AG04450 (cell line): Measurements from ENCODE around the gene IGFBP6. TPM values are rescaled to one million over a fixed set of nuclear protein-coding genes. Genes with fewer than 3 reads are reported as not detected.

ENCODE experiments used
- CTCF ChIA-PET: fragments of 300-600, 350-600 bp; formaldehyde crosslinking; extraction: SDS; loops from one replicate; lab custom pipeline; 2022; ENCODE audit warnings: antibody characterized with exemption, inconsistent platforms; lab: Charles Lee
- POLR2A ChIA-PET: fragments of 350-600 bp; formaldehyde crosslinking; extraction: SDS; loops from one replicate; lab custom pipeline; 2021; ENCODE audit warnings: antibody characterized with exemption, inconsistent platforms; lab: Yijun Ruan, JAX
- DNase-seq: peaks from one replicate; pipeline ENCODE4 v3.0.0-alpha.2; 2011; ENCODE audit warnings: low read depth, low spot score
- H3K27ac ChIP-seq: one replicate; pipeline ENCODE4 v1.5.1; 2012; ENCODE audit warnings: low read depth, low read length, control low read depth
- H3K27me3 ChIP-seq: one replicate; pipeline ENCODE4 v1.6.0; 2012; ENCODE audit warnings: low read length; ENCODE audit not compliant: control insufficient read depth, insufficient read depth
- H3K4me3 ChIP-seq: 2 replicates; pipeline ENCODE4 v1.5.1; 2011; ENCODE audit warnings: mild to moderate bottlenecking, low read depth, low read length, control low read depth
- H3K9me3 ChIP-seq: 2 replicates; pipeline ENCODE4 v1.5.1; 2012; ENCODE audit warnings: low read length; ENCODE audit not compliant: control insufficient read depth, insufficient read depth
- CTCF ChIP-seq: IDR thresholded peaks from 2 replicates; pipeline ENCODE4 v1.5.1; 2011; ENCODE audit warnings: low read depth, low read length, control low read depth, inconsistent platforms
- polyA plus RNA-seq: library from polyadenylated mRNA; depleted of rRNA; stranded (reverse); fragments of >200 nt; gene quantifications from 2 replicates; pipeline ENCODE4 v1.2.3, GENCODE V29; 2011; rRNA removed
- small RNA-seq: library from RNA; depleted of rRNA; stranded (forward); fragments of <200 nt; gene quantifications from one replicate; pipeline ENCODE3, GENCODE V24; 2012; ENCODE audit warnings: low read depth; ENCODE audit not compliant: insufficient read length

The IGFBP6 gene
- polyA plus RNA-seq, 1 experiment: 182 TPM

GRCh38 chr12:53145383-53146260, 48.2 kb downstream of the IGFBP6 start:
- Histone ChIP-seq H3K4me3 (no peak overlapping the region), H3K9me3 (no peaks in the 10 kb centered on the region), H3K27me3 (no peaks in the 10 kb centered on the region), H3K27ac (no peak overlapping the region)
- no peak for DNase-seq
- no peak for TF ChIP-seq CTCF
- CTCF ChIA-PET: interaction anchor here (1.1 to 1.4 kb wide), 2 partner anchors 14 to 46 kb away, joined by 3 to 4 read pairs; no protein-coding TSS in a partner anchor
- POLR2A ChIA-PET: interaction anchor here (0.6 kb wide), 2 partner anchors 78 to 1055 kb away, joined by 3 to 7 read pairs; no protein-coding TSS in a partner anchor

GRCh38 chr12:53147181-53147580, 49.7 kb downstream of the IGFBP6 start:
- Histone ChIP-seq H3K4me3 (no peak overlapping the region), H3K9me3 (no peaks in the 10 kb centered on the region), H3K27ac (no peak overlapping the region), H3K27me3 (no peaks in the 10 kb centered on the region)
- ChIA-PET CTCF (interaction anchor here (0.7 kb wide), 1 partner anchor 12 kb away, joined by 3 read pairs; no protein-coding TSS in a partner anchor), POLR2A (interaction anchor here (0.7 kb wide), 1 partner anchor 8 kb away, joined by 3 read pairs; no protein-coding TSS in a partner anchor)
- no peak for DNase-seq
- TF ChIP-seq CTCF: no peak

GRCh38 chr12:53147653-53148052, 50.2 kb downstream of the IGFBP6 start:
- Histone ChIP-seq H3K4me3 (no peak overlapping the region), H3K27me3 (no peaks in the 10 kb centered on the region), H3K27ac (no peak overlapping the region), H3K9me3 (no peaks in the 10 kb centered on the region)
- ChIA-PET POLR2A (no interaction called here), CTCF (no interaction called here)
- DNase-seq: no peak
- TF ChIP-seq CTCF: no peak

GRCh38 chr12:53151039-53151438, 53.6 kb downstream of the IGFBP6 start:
- ChIA-PET POLR2A (no interaction called here), CTCF (interaction anchor here (1.0 kb wide), 1 partner anchor 9 kb away, joined by 3 read pairs; no protein-coding TSS in a partner anchor)
- no peak for DNase-seq
- Histone ChIP-seq H3K9me3 (peaks cover 3% of the 10 kb centered on the region; the same call in 1 of the 2 replicates), H3K4me3 (no peak overlapping the region), H3K27ac (no peak overlapping the region), H3K27me3 (no peaks in the 10 kb centered on the region)
- no peak for TF ChIP-seq CTCF

Small RNA genes within 50 kb of the gene (small RNA-seq; reads per million reads assigned to genes)
- gene HIGD1AP1 (not detected), gene MIR6757 (not detected), gene RNU6-333P (not detected)

Other genes with a start within 250 kb of the IGFBP6 start
- not detected in 2 replicates for gene KRT78, start 248.7 kb upstream of the IGFBP6 start, polyA plus RNA-seq
- 18.2 and 22.1 TPM in 2 replicates for gene KRT8, start 192.6 kb upstream of the IGFBP6 start, polyA plus RNA-seq
- 71.6 and 85.6 TPM in 2 replicates for gene KRT18, start 148.5 kb upstream of the IGFBP6 start, polyA plus RNA-seq
- 548 and 645 TPM in 2 replicates for gene EIF4B, start 91.2 kb upstream of the IGFBP6 start, polyA plus RNA-seq
- gene TNS2, start 47.6 kb upstream of the IGFBP6 start, polyA plus RNA-seq: 23.1 and 31.0 TPM in 2 replicates
- 15.4 and 17.6 TPM in 2 replicates for gene SPRYD3, start 18.3 kb upstream of the IGFBP6 start, polyA plus RNA-seq
- 0.06 TPM in 1 of 2 replicates, not detected in the other for gene SOAT2, start 5.8 kb downstream of the IGFBP6 start, polyA plus RNA-seq
- 20.9 and 21.7 TPM in 2 replicates for gene ZNF740, start 83.1 kb downstream of the IGFBP6 start, polyA plus RNA-seq
- gene CSAD, start 83.3 kb downstream of the IGFBP6 start, polyA plus RNA-seq: 18.9 and 21.6 TPM in 2 replicates
- gene ITGB7, start 109.6 kb downstream of the IGFBP6 start, polyA plus RNA-seq: 0.15 and 0.19 TPM in 2 replicates
- 20.1 and 25.6 TPM in 2 replicates for gene RARG, start 134.5 kb downstream of the IGFBP6 start, polyA plus RNA-seq
- 1.6 and 2.1 TPM in 2 replicates for gene ESPL1, start 170.6 kb downstream of the IGFBP6 start, polyA plus RNA-seq
- gene PFDN5, start 197.9 kb downstream of the IGFBP6 start, polyA plus RNA-seq: 970 and 991 TPM in 2 replicates
- gene MYG1, start 202.0 kb downstream of the IGFBP6 start, polyA plus RNA-seq: 47.8 and 63.2 TPM in 2 replicates
- 40.0 and 46.7 TPM in 2 replicates for gene AAAS, start 223.9 kb downstream of the IGFBP6 start, polyA plus RNA-seq
- gene SP7, start 238.7 kb downstream of the IGFBP6 start, polyA plus RNA-seq: not detected in 2 replicates